CD14-positive monocyte (primary cell): Measurements from ENCODE around the gene AANAT. TPM values are rescaled to one million over a fixed set of nuclear protein-coding genes. Genes with fewer than 3 reads are reported as not detected.
A peak's percentile ranks its signal among the peaks of the same experiment; 100 is the strongest.

ENCODE experiments used
- DNase-seq, 3 donors: peaks; one replicate each; pipeline ENCODE4 v3.0.0-alpha.2; 2011 to 2022
- H2AFZ ChIP-seq: 2 replicates; pipeline ENCODE4 v1.6.0; 2012; ENCODE audit warnings: mild to moderate bottlenecking, low read depth, low read length, inconsistent platforms; ENCODE audit not compliant: insufficient read depth, poor library complexity, severe bottlenecking
- H3K27ac ChIP-seq, 2 donors: 1 replicate in 1 of 2; 2 replicates in 1 of 2; pipeline ENCODE4 v1.5.1; 2012 to 2013; ENCODE audit warnings: low read length in 2 of 2, control low read depth in 1 of 2, inconsistent platforms in 1 of 2, low read depth in 1 of 2, mild to moderate bottlenecking in 1 of 2
- H3K27me3 ChIP-seq, 2 donors: one replicate each; pipeline versions ENCODE4 v1.6.0 to v1.6.1; 2011 to 2013; ENCODE audit warnings: low read length in 2 of 2; ENCODE audit not compliant: control insufficient read depth in 2 of 2, insufficient read depth in 2 of 2
- H3K36me3 ChIP-seq, 2 donors: replicated peaks in 1 of 2; 1 replicate in 1 of 2; 2 replicates in 1 of 2; pipeline versions ENCODE4 v1.5.1 to v1.6.1; 2012 to 2013; ENCODE audit warnings: low read length in 2 of 2, control low read depth in 1 of 2, inconsistent platforms in 1 of 2, mild to moderate bottlenecking in 1 of 2; ENCODE audit not compliant: insufficient read depth in 2 of 2, control insufficient read depth in 1 of 2
- H3K4me1 ChIP-seq, 2 donors: 1 replicate in 1 of 2; 2 replicates in 1 of 2; pipeline versions ENCODE4 v1.5.1 to v1.6.1; 2012 to 2013; ENCODE audit warnings: low read length in 2 of 2, control low read depth in 1 of 2, inconsistent platforms in 1 of 2, mild to moderate bottlenecking in 1 of 2, moderate library complexity in 1 of 2; ENCODE audit not compliant: insufficient read depth in 2 of 2, control insufficient read depth in 1 of 2
- H3K4me2 ChIP-seq: replicated peaks from 2 replicates; pipeline ENCODE3; 2012; ENCODE audit warnings: low read length, moderate library complexity, mild to moderate bottlenecking; ENCODE audit not compliant: poor library complexity, severe bottlenecking; ENCODE audit errors: extremely low read depth
- H3K4me3 ChIP-seq, 3 experiments: fragments of 200-600 bp in 1 of 3; sonication (generic) in 1 of 3; replicated peaks in 1 of 3; 1 replicate in 2 of 3; 2 replicates in 1 of 3; pipeline ENCODE4 v1.5.1; 2011 to 2013; ENCODE audit warnings: low read length in 3 of 3, mild to moderate bottlenecking in 3 of 3, control low read depth in 2 of 3, low read depth in 2 of 3, inconsistent platforms in 1 of 3, moderate library complexity in 1 of 3
- H3K79me2 ChIP-seq: 2 replicates; pipeline ENCODE4 v1.6.0; 2012; ENCODE audit warnings: mild to moderate bottlenecking, control low read depth, inconsistent platforms, low read length, moderate library complexity; ENCODE audit not compliant: insufficient read depth
- H3K9ac ChIP-seq: 2 replicates; pipeline ENCODE4 v1.6.0; 2017; ENCODE audit warnings: low read length, mild to moderate bottlenecking; ENCODE audit not compliant: insufficient read depth, poor library complexity, severe bottlenecking
- H3K9me3 ChIP-seq, 2 donors: replicated peaks in 1 of 2; 1 replicate in 1 of 2; 2 replicates in 1 of 2; pipeline versions ENCODE4 v1.5.1 to v1.6.1; 2012 to 2013; ENCODE audit warnings: low read length in 2 of 2, control low read depth in 1 of 2; ENCODE audit not compliant: control insufficient read depth in 1 of 2, insufficient read depth in 1 of 2
- H4K20me1 ChIP-seq: 2 replicates; pipeline ENCODE4 v1.6.0; 2012; ENCODE audit warnings: mild to moderate bottlenecking, low read length, control low read depth, moderate library complexity; ENCODE audit not compliant: insufficient read depth
- H3K27ac Mint-ChIP-seq, 7 donors: one replicate each; pipeline ENCODE4 v1.8.0; 2020; ENCODE audit warnings: mild to moderate bottlenecking in 7 of 7, mixed read lengths in 7 of 7, moderate library complexity in 6 of 7, inconsistent platforms in 2 of 7
- H3K27me3 Mint-ChIP-seq, 3 donors: one replicate each; pipeline ENCODE4 v1.8.0; 2021 to 2022; ENCODE audit warnings: low read depth in 3 of 3, mild to moderate bottlenecking in 3 of 3, mixed read lengths in 3 of 3, moderate library complexity in 3 of 3, inconsistent platforms in 1 of 3
- H3K36me3 Mint-ChIP-seq, 2 donors: one replicate each; pipeline ENCODE4 v1.8.0; 2020; ENCODE audit warnings: mixed read lengths in 2 of 2, inconsistent platforms in 1 of 2, mild to moderate bottlenecking in 1 of 2
- H3K4me1 Mint-ChIP-seq: one replicate; pipeline ENCODE4 v1.8.0; 2020; ENCODE audit warnings: mild to moderate bottlenecking, mixed read lengths
- H3K4me3 Mint-ChIP-seq, 2 donors: one replicate each; pipeline ENCODE4 v1.8.0; 2020; ENCODE audit warnings: mild to moderate bottlenecking in 2 of 2, mixed read lengths in 2 of 2, moderate library complexity in 1 of 2
- H3K9me3 Mint-ChIP-seq, 7 donors: one replicate each; pipeline ENCODE4 v1.8.0; 2020 to 2022; ENCODE audit warnings: mixed read lengths in 7 of 7, mild to moderate bottlenecking in 6 of 7, moderate library complexity in 6 of 7, inconsistent platforms in 2 of 7
- WGBS: methylation state at CpG from one replicate; pipeline ENCODE4 v1.1.5; 2013; ENCODE audit warnings: missing lambda C conversion rate; ENCODE audit not compliant: insufficient coverage; 5-methylcytosine and 5-hydroxymethylcytosine counted together
- intact Hi-C, 2 donors: fragments of 100-400 bp; cut with micrococcal nuclease; formaldehyde crosslinking; loops; one replicate each; pipeline versions ENCODE4 v1.15.0 to v1.15.1; 2023
- polyA plus RNA-seq, 3 donors: library from polyadenylated mRNA; depleted of rRNA in 1 of 3; unstranded in 2 of 3; stranded (reverse) in 1 of 3; fragments of 300-500 nt in 2 of 3; fragments of >200 nt in 1 of 3; fragmentation: Illumina TruSeq in 2 of 3; gene quantifications; 1 replicate in 2 of 3; 2 replicates in 1 of 3; pipeline ENCODE4 v1.2.3, GENCODE V29; 2012 to 2021
- TF ChIP-seq, protein P1 (sequence below): fragments of 200-600 bp; IDR thresholded peaks from one replicate; pipeline ENCODE4 v1.8.0; 2022; ENCODE audit warnings: antibody characterized with exemption, mild to moderate bottlenecking

Gene AANAT
- polyA plus RNA-seq, 3 donors, result not detected

DNA sequence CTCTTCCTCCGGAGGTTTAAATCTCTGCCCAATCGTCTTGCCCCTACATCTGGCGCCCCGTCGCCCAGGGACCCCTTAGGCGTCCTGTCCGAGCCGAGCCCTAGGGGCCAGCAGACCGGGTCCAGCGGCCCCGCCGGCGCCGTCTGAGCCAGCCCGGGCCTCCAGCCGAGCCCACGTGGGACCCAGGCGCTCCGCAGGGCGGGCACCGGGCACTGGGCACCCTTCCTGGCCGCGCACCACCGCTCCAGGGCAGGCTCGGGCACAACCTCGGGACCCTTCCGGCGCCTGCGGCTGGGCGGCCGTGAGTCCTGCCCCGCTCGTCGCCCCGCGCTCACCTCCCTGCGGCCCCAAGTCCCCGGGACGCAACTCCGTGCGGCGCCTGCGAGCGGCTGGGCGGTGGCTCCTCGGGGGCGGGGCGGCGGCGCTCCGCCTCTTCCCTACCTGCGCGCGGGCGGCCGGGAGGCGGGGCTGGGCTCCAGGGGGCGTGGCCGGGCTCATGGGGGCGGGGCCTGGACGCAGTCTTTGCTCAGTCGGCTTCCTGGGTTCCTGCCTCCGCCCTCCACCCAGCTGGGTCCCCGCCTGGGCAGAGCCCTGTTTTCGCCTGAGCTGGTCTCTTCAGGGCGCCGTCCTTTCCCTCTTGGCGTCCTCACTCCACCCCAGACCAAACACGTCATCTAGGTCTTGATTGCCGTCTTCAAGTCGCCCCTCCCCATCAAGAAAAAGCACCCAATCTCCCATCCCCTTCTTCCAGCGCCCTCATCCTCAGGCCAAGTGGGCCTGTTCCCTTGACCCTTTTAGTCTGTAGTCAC is 33.8 kb downstream of the AANAT start, which contains the start of gene RHBDF2:
TSS of gene RHBDF2 (minus strand) at position 406 of the 809 bp plus-strand sequence. CDS start 19,899 bp downstream, outside the sequence.
- Histone ChIP-seq H3K79me2 (peaks cover 50% of the 10 kb centered on the region), H3K27me3 (no peaks in the 10 kb centered on the region), H2AFZ (peak within 1 kb of the TSS; percentile 42), H3K9me3 (no peaks in the 10 kb centered on the region), H3K4me1 (peaks cover 72 to 81% of the 10 kb centered on the region in 2 donors), H4K20me1 (no peaks in the 10 kb centered on the region), H3K4me2 (peak within 1 kb of the TSS; percentile 100), H3K9ac (peak within 1 kb of the TSS; percentile 99), H3K36me3 (peaks cover 6 to 21% of the 10 kb centered on the region in 2 donors), H3K4me3 (peak within 1 kb of the TSS; percentile 80 to 99 (median 97)), H3K27ac (peak within 1 kb of the TSS; percentile 91 to 97)
- TF ChIP-seq, protein P1, sequence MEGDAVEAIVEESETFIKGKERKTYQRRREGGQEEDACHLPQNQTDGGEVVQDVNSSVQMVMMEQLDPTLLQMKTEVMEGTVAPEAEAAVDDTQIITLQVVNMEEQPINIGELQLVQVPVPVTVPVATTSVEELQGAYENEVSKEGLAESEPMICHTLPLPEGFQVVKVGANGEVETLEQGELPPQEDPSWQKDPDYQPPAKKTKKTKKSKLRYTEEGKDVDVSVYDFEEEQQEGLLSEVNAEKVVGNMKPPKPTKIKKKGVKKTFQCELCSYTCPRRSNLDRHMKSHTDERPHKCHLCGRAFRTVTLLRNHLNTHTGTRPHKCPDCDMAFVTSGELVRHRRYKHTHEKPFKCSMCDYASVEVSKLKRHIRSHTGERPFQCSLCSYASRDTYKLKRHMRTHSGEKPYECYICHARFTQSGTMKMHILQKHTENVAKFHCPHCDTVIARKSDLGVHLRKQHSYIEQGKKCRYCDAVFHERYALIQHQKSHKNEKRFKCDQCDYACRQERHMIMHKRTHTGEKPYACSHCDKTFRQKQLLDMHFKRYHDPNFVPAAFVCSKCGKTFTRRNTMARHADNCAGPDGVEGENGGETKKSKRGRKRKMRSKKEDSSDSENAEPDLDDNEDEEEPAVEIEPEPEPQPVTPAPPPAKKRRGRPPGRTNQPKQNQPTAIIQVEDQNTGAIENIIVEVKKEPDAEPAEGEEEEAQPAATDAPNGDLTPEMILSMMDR, result no peak
- under 1% methylated on average over 72 of the region's 72 CpGs for WGBS
- Mint-ChIP-seq H3K27ac (peak within 1 kb of the TSS; percentile 95 to 99 (median 98)), H3K36me3 (peaks cover 33% of the 10 kb centered on the region in 2 donors), H3K4me1 (peaks cover 75% of the 10 kb centered on the region), H3K4me3 (peak within 1 kb of the TSS; percentile 88 to 95), H3K9me3 (no peaks in the 10 kb centered on the region), H3K27me3 (peaks cover 0 to 3% (median 0%) of the 10 kb centered on the region in 3 donors)
- intact Hi-C loops, result loop anchor here (1.0 to 10.0 kb wide), 3 partner anchors 8 to 214 kb away; partner anchors contain the start of genes MXRA7 (in 1 of the 2) and SPHK1 (in 1 of the 2)
- peak; percentile 91 to 96 (median 94) for DNase-seq

DNA sequence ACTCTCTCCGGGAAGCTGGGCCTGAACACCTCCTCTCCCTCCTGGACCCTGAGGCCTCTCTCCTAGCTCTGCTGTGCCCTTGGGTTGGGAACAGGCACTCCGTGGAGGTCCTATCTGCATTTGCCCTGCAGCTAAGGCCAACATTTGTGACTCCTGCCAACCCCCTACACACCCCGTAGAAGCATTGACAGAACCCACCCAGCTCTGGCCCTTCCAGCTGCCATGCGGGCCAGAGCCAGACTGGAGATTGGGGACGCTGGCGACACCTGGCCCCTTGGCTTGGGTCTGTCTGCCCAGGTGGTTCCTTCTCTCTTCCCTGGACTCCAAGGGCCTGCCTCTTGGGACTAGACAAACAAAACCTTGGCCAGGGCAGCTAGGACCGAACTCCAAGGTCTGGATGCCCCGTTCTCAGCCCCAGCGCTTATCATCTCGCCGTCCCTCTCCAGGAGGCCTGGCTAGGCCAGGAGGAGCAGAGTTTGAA is 34.5 kb downstream of the AANAT start:
- H3K9ac ChIP-seq, result peak overlapping the region; percentile 99
- TF ChIP-seq, protein P1, result no peak
- Mint-ChIP-seq H3K27ac (peak overlapping the region; percentile 95 to 99 (median 98)), H3K9me3 (no peaks in the 10 kb centered on the region), H3K36me3 (peaks cover 26 to 29% of the 10 kb centered on the region in 2 donors), H3K4me1 (peaks cover 75% of the 10 kb centered on the region), H3K4me3 (peak overlapping the region; percentile 88 to 95), H3K27me3 (peaks cover 0 to 4% (median under 1%) of the 10 kb centered on the region in 3 donors)
- H3K79me2 ChIP-seq, result peaks cover 44% of the 10 kb centered on the region
- WGBS, result 73% methylated on average over 6 of the region's 11 CpGs
- no peaks in the 10 kb centered on the region for H4K20me1 ChIP-seq
- peak overlapping the region; percentile 42 for H2AFZ ChIP-seq
- peaks cover 4 to 16% of the 10 kb centered on the region in 2 donors for H3K36me3 ChIP-seq
- no peaks in the 10 kb centered on the region for H3K9me3 ChIP-seq
- intact Hi-C loops, result loop anchor here (1.0 to 10.0 kb wide), 3 partner anchors 9 to 213 kb away; partner anchors contain the start of genes MXRA7 (in 1 of the 2) and SPHK1 (in 1 of the 2)
- peak overlapping the region in 1 of 3 experiments; percentile 97 for H3K4me3 ChIP-seq
- H3K27ac ChIP-seq, result peak overlapping the region; percentile 85 to 97
- H3K4me1 ChIP-seq, result peaks cover 72 to 80% of the 10 kb centered on the region in 2 donors
- no peak for DNase-seq
- peak overlapping the region; percentile 100 for H3K4me2 ChIP-seq
- H3K27me3 ChIP-seq, result no peaks in the 10 kb centered on the region
